ENCODE data around the gene KCNJ6.

Gene KCNJ6

GRCh38 chr21:37711836-37712568 lies 204.3 kb downstream of the KCNJ6 start:
- peak; percentile 12 to 19 for DNase-seq

GRCh38 chr21:37711286-37711829 lies 204.9 kb downstream of the KCNJ6 start:
- DNase-seq = no peak

GRCh38 chr21:37710546-37711285 lies 205.5 kb downstream of the KCNJ6 start:
- no peak for DNase-seq

- DNase-seq = no peak
Measured at GRCh38 chr21:37704751-37705150, 211.5 kb downstream of the KCNJ6 start.

GRCh38 chr21:37702241-37702640 lies 214.0 kb downstream of the KCNJ6 start:
- DNase-seq = no peak

- DNase-seq = peak in 1 of 2 donors; percentile 41
Measured at GRCh38 chr21:37700641-37701202, 215.5 kb downstream of the KCNJ6 start.

- DNase-seq = no peak
Measured at GRCh38 chr21:37699024-37699775, 217.1 kb downstream of the KCNJ6 start.

GRCh38 chr21:37696936-37697335 lies 219.3 kb downstream of the KCNJ6 start:
- DNase-seq = no peak

GRCh38 chr21:37695111-37695510 lies 221.1 kb downstream of the KCNJ6 start:
- no peak for DNase-seq

- DNase-seq = no peak
Measured at GRCh38 chr21:37688952-37689659, 227.2 kb downstream of the KCNJ6 start.

- no peak for DNase-seq
Measured at GRCh38 chr21:37686991-37687810, 229.1 kb downstream of the KCNJ6 start.

GRCh38 chr21:37684547-37684946 lies 231.7 kb downstream of the KCNJ6 start:
- no peak for DNase-seq

- no peak for DNase-seq
Measured at GRCh38 chr21:37684115-37684493, 232.2 kb downstream of the KCNJ6 start.

GRCh38 chr21:37683396-37684114 lies 232.7 kb downstream of the KCNJ6 start:
- no peak for DNase-seq

GRCh38 chr21:37682966-37683365 lies 233.3 kb downstream of the KCNJ6 start:
- DNase-seq = peak in 1 of 2 donors; percentile 17

GRCh38 chr21:37677006-37677405 lies 239.3 kb downstream of the KCNJ6 start:
- no peak for DNase-seq

- peak; percentile 9 to 22 for DNase-seq
Measured at GRCh38 chr21:37675202-37675801, 241.0 kb downstream of the KCNJ6 start.

GRCh38 chr21:37673801-37674575 lies 242.3 kb downstream of the KCNJ6 start:
- no peak for DNase-seq

- DNase-seq = no peak
Measured at GRCh38 chr21:37671381-37671780, 244.9 kb downstream of the KCNJ6 start.

All from hippocampal formation (tissue), 2 donors.